AG08396 (cell line): ENCODE measurements around the gene CAB39.
A peak's percentile ranks its signal among the peaks of the same experiment; 100 is the strongest.
"Not testable (repeated sequence)": the region's sequence is repeated elsewhere in the genome, so short reads cannot be mapped to it uniquely, and the experiment has no call there.

Experiments used
- DNase-seq: peaks from one replicate; pipeline ENCODE4 v3.0.0; 2012; ENCODE audit warnings: low spot score, mixed read lengths

Gene CAB39

GRCh38 chr2:230684270-230685168 is 28.1 kb upstream of the CAB39 start:
- DNase-seq, result no peak

- no peak for DNase-seq
Measured at GRCh38 chr2:230685178-230685577, 27.5 kb upstream of the CAB39 start.

GRCh38 chr2:230687498-230687897 is 25.1 kb upstream of the CAB39 start:
- no peak for DNase-seq

- no peak for DNase-seq
Measured at GRCh38 chr2:230688490-230688889, 24.2 kb upstream of the CAB39 start.

- DNase-seq, result no peak
Measured at GRCh38 chr2:230690439-230690838, 22.2 kb upstream of the CAB39 start.

GRCh38 chr2:230691005-230691647 is 21.5 kb upstream of the CAB39 start:
- DNase-seq, result peak; percentile 46

- DNase-seq, result no peak
Measured at GRCh38 chr2:230692760-230693159, 19.9 kb upstream of the CAB39 start.

GRCh38 chr2:230693411-230693810 is 19.2 kb upstream of the CAB39 start:
- DNase-seq, result no peak

GRCh38 chr2:230694241-230694640 is 18.4 kb upstream of the CAB39 start:
- DNase-seq, result no peak

- DNase-seq, result no peak
Measured at GRCh38 chr2:230695551-230695950, 17.1 kb upstream of the CAB39 start.

GRCh38 chr2:230696670-230697069 is 16.0 kb upstream of the CAB39 start:
- DNase-seq, result no peak

GRCh38 chr2:230697676-230698075 is 15.0 kb upstream of the CAB39 start:
- no peak for DNase-seq

GRCh38 chr2:230698753-230699152 is 13.9 kb upstream of the CAB39 start:
- DNase-seq, result not testable (repeated sequence)

- no peak for DNase-seq
Measured at GRCh38 chr2:230700447-230700846, 12.2 kb upstream of the CAB39 start.

GRCh38 chr2:230701308-230701707 is 11.3 kb upstream of the CAB39 start:
- DNase-seq, result no peak

GRCh38 chr2:230702457-230702856 is 10.2 kb upstream of the CAB39 start:
- not testable (repeated sequence) for DNase-seq

GRCh38 chr2:230703514-230703913 is 9.1 kb upstream of the CAB39 start:
- DNase-seq, result no peak

- peak; percentile 1 for DNase-seq
Measured at GRCh38 chr2:230706053-230706521, 6.6 kb upstream of the CAB39 start.

- no peak for DNase-seq
Measured at GRCh38 chr2:230706966-230707365, 5.7 kb upstream of the CAB39 start.

GRCh38 chr2:230708204-230708603 is 4.4 kb upstream of the CAB39 start:
- DNase-seq, result no peak

GRCh38 chr2:230711224-230711623 is 1.4 kb upstream of the CAB39 start:
- no peak for DNase-seq

- DNase-seq, result peak; percentile 39
Measured at GRCh38 chr2:230713331-230714135, 891 bp downstream of the CAB39 start.

- DNase-seq, result peak; percentile 84
Measured at GRCh38 chr2:230714136-230714480, 1.5 kb downstream of the CAB39 start.
